Retina (tissue), 1 donor: Measurements from ENCODE around the gene NDUFB6.
A peak's percentile ranks its signal among the peaks of the same experiment; 100 is the strongest.
"Not testable (repeated sequence)": the region's sequence is repeated elsewhere in the genome, so short reads cannot be mapped to it uniquely, and the experiment has no call there.

Source experiments
- DNase-seq: peaks from one replicate; pipeline ENCODE4 v3.0.0-alpha.2; 2016

NDUFB6 gene

GRCh38 chr9:32570262-32570661 lies 2.7 kb downstream of the NDUFB6 start:
- no peak for DNase-seq

- DNase-seq = no peak
These were observed 6.2 kb downstream of the NDUFB6 start for GRCh38 chr9:32566770-32567169.

GRCh38 chr9:32565967-32566366 lies 7.0 kb downstream of the NDUFB6 start:
- DNase-seq = no peak

- no peak for DNase-seq
These were observed 14.5 kb downstream of the NDUFB6 start for GRCh38 chr9:32558408-32558934.

- DNase-seq = no peak
These were observed 18.4 kb downstream of the NDUFB6 start for GRCh38 chr9:32554591-32554990.

- no peak for DNase-seq
These were observed 18.9 kb downstream of the NDUFB6 start for GRCh38 chr9:32554107-32554506.

GRCh38 chr9:32552172-32552872 lies 20.6 kb downstream of the NDUFB6 start, which contains the start of the genes SMIM27 and TOPORS:
Gene SMIM27, plus strand, starts transcription at chr9:32552327. Its CDS starts 108 bp downstream, at chr9:32552435.
Gene TOPORS, minus strand, starts transcription at chr9:32552586. Its CDS starts 150 bp downstream, at chr9:32552436.
- peak; percentile 98 for DNase-seq

GRCh38 chr9:32551276-32552051 lies 21.5 kb downstream of the NDUFB6 start:
- no peak for DNase-seq

GRCh38 chr9:32550562-32551275 lies 22.2 kb downstream of the NDUFB6 start:
- DNase-seq = peak; percentile 98

GRCh38 chr9:32550150-32550561 lies 22.8 kb downstream of the NDUFB6 start:
- no peak for DNase-seq

- not testable (repeated sequence) for DNase-seq
These were observed 24.7 kb downstream of the NDUFB6 start for GRCh38 chr9:32548213-32548612.

- DNase-seq = no peak
These were observed 27.1 kb downstream of the NDUFB6 start for GRCh38 chr9:32545884-32546283.

- DNase-seq = no peak
These were observed 29.9 kb downstream of the NDUFB6 start for GRCh38 chr9:32543047-32543446.

- no peak for DNase-seq
These were observed 39.1 kb downstream of the NDUFB6 start for GRCh38 chr9:32533816-32534215.

GRCh38 chr9:32533336-32533735 lies 39.6 kb downstream of the NDUFB6 start:
- no peak for DNase-seq

GRCh38 chr9:32526707-32527048 lies 46.3 kb downstream of the NDUFB6 start:
- no peak for DNase-seq

GRCh38 chr9:32526041-32526706 lies 46.8 kb downstream of the NDUFB6 start, which contains the start of gene RIGI:
Gene RIGI, minus strand, starts transcription at chr9:32526196. Its CDS starts 30 bp downstream, at chr9:32526166.
- peak; percentile 91 for DNase-seq

GRCh38 chr9:32525709-32526030 lies 47.3 kb downstream of the NDUFB6 start:
- DNase-seq = no peak

GRCh38 chr9:32524892-32525708 lies 47.9 kb downstream of the NDUFB6 start:
- peak; percentile 40 for DNase-seq

- DNase-seq = not testable (repeated sequence)
These were observed 48.4 kb downstream of the NDUFB6 start for GRCh38 chr9:32524558-32524891.

- DNase-seq = no peak
These were observed 49.0 kb downstream of the NDUFB6 start for GRCh38 chr9:32523910-32524309.

- no peak for DNase-seq
These were observed 54.7 kb downstream of the NDUFB6 start for GRCh38 chr9:32518276-32518675.
